Measurements from ENCODE around the gene LOXHD1.

The LOXHD1 gene

GRCh38 chr18:46437061-46437460 lies 220.0 kb downstream of the LOXHD1 start:
- no peak overlapping the region for H3K4me3 Mint-ChIP-seq
- H3K9me3 Mint-ChIP-seq = no peaks in the 10 kb centered on the region
- no peaks in the 10 kb centered on the region for H3K36me3 Mint-ChIP-seq (ENCODE audit: low read depth)
- ATAC-seq = no peak
- no peaks in the 10 kb centered on the region for H3K4me1 Mint-ChIP-seq
- no peak overlapping the region for H3K27ac Mint-ChIP-seq
- peaks cover 4% of the 10 kb centered on the region for H3K27me3 Mint-ChIP-seq
- DNase-seq = no peak

- ATAC-seq (no peak), DNase-seq (no peak)
- H3K9me3 Mint-ChIP-seq = no peaks in the 10 kb centered on the region
- no peaks in the 10 kb centered on the region for H3K4me1 Mint-ChIP-seq
- H3K4me3 Mint-ChIP-seq = no peak overlapping the region
- H3K27me3 Mint-ChIP-seq = peaks cover 4% of the 10 kb centered on the region
- H3K27ac Mint-ChIP-seq = no peak overlapping the region
- no peaks in the 10 kb centered on the region for H3K36me3 Mint-ChIP-seq (ENCODE audit: low read depth)
Measured at GRCh38 chr18:46436621-46437020, 220.4 kb downstream of the LOXHD1 start.

- Mint-ChIP-seq H3K4me1 (no peaks in the 10 kb centered on the region), H3K9me3 (no peaks in the 10 kb centered on the region), H3K4me3 (no peak overlapping the region), H3K27ac (no peak overlapping the region), H3K36me3 (ENCODE audit: low read depth) (no peaks in the 10 kb centered on the region), H3K27me3 (peaks cover 6% of the 10 kb centered on the region)
- ATAC-seq = no peak
- DNase-seq = no peak
Measured at GRCh38 chr18:46435031-46435430, 222.0 kb downstream of the LOXHD1 start.

DNA sequence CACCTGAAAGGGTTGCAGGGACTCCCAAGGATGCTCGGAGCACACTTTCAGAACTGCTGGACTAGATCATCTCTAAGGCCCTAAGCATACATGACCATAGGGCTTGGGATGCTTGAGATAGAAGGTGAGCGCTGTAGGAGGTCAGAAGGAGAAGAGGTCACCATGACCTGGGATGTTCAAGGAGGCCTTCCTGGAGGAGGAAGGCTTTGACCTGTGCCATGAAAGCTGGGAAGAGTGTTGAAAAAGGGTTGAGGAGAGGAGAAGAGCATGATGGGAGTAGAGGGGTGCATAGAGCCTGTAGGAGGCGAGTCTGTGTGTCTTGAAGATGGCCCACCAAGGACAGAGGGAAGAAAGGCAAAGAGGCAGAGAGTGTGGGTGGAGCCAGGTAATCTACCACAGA lies 222.4 kb downstream of the LOXHD1 start:
- H3K4me1 Mint-ChIP-seq = no peaks in the 10 kb centered on the region
- no peak overlapping the region for H3K4me3 Mint-ChIP-seq
- peaks cover 6% of the 10 kb centered on the region for H3K27me3 Mint-ChIP-seq
- H3K27ac Mint-ChIP-seq = no peak overlapping the region
- DNase-seq (no peak), ATAC-seq (no peak)
- H3K9me3 Mint-ChIP-seq = no peaks in the 10 kb centered on the region
- no peaks in the 10 kb centered on the region for H3K36me3 Mint-ChIP-seq (ENCODE audit: low read depth)

DNA sequence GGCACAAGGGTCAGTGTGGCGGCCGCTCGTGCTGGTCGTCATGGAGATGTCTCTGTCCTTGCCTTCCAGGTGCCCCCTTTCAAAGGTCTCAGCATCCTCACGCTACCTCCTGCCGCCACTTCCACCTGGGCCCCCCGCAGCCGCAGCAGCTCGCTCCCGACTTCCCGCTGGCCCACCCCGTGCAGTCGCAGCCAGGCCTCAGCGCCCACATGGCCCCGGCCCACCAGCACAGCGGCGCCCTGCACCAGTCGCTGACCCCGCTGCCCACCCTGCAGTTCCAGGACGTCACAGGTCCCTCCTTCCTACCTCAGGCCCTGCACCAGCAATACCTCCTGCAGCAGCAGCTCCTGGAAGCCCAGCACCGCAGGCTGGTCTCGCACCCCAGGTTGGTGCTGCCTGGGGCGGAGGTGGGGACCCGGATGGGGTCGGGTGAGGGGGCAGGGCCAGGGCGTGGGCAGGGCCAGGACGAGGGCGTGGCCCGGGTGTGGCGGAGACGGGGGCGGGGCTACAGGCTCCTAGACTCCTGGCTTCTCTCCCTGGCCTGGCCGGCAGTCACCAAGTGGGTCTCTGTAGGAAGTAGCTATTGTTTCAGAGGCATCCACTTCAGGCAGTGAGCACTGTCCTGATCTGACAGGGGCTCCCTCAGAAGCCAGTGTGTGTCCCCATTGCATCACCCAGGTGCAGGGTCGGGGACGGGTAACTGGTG lies 223.7 kb downstream of the LOXHD1 start:
- no peak overlapping the region for H3K27ac Mint-ChIP-seq
- ATAC-seq = no peak
- no peak for DNase-seq
- H3K4me3 Mint-ChIP-seq = no peak overlapping the region
- no peaks in the 10 kb centered on the region for H3K4me1 Mint-ChIP-seq
- no peaks in the 10 kb centered on the region for H3K36me3 Mint-ChIP-seq (ENCODE audit: low read depth)
- H3K9me3 Mint-ChIP-seq = no peaks in the 10 kb centered on the region
- H3K27me3 Mint-ChIP-seq = peaks cover 6% of the 10 kb centered on the region

DNA sequence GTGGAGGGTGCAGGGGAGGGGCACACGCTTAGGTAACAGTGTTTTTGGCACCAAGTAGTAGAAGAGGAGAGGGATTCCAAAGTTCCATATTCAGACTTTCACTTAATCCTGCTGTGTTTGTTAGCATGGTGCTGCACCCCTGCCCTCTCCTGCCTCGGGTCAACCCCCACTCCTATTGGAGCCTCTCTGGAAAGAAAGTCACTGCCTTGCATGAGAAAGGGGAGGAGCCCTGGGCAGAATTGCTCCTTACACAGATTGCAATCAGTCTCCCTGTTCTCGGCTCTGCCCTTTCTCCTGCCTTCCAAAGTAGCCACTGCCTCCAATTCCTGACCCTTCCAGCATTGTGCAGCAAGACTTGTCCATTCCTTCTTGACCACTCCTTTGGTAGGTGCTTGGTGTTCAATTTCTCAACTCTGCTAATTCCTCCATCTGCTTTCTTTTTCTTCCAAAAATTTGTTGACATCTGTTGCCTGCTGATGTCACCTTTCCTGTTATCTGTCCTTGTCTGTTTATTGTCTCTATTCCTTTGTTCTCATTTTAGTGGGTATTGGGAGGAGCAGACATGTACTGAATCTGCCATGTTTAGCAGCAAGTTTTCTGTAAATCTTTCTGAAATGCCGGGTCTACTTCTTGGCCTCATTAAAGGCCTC lies 225.4 kb downstream of the LOXHD1 start:
- Mint-ChIP-seq H3K27me3 (peaks cover 6% of the 10 kb centered on the region), H3K4me1 (no peaks in the 10 kb centered on the region), H3K4me3 (no peak overlapping the region), H3K27ac (no peak overlapping the region), H3K9me3 (no peaks in the 10 kb centered on the region), H3K36me3 (ENCODE audit: low read depth) (no peaks in the 10 kb centered on the region)
- ATAC-seq (no peak), DNase-seq (no peak)

- no peak for ATAC-seq
- H3K27ac Mint-ChIP-seq = no peak overlapping the region
- DNase-seq = no peak
- no peaks in the 10 kb centered on the region for H3K9me3 Mint-ChIP-seq
- peaks cover 5% of the 10 kb centered on the region for H3K27me3 Mint-ChIP-seq
- H3K4me1 Mint-ChIP-seq = no peaks in the 10 kb centered on the region
- H3K36me3 Mint-ChIP-seq (ENCODE audit: low read depth) = no peaks in the 10 kb centered on the region
- H3K4me3 Mint-ChIP-seq = no peak overlapping the region
Measured at GRCh38 chr18:46429649-46430224, 227.3 kb downstream of the LOXHD1 start.

GRCh38 chr18:46429130-46429529 lies 227.9 kb downstream of the LOXHD1 start:
- H3K27ac Mint-ChIP-seq = no peak overlapping the region
- no peak overlapping the region for H3K4me3 Mint-ChIP-seq
- DNase-seq (no peak), ATAC-seq (no peak)
- no peaks in the 10 kb centered on the region for H3K9me3 Mint-ChIP-seq
- H3K36me3 Mint-ChIP-seq (ENCODE audit: low read depth) = no peaks in the 10 kb centered on the region
- H3K4me1 Mint-ChIP-seq = no peaks in the 10 kb centered on the region
- peaks cover 3% of the 10 kb centered on the region for H3K27me3 Mint-ChIP-seq

DNA sequence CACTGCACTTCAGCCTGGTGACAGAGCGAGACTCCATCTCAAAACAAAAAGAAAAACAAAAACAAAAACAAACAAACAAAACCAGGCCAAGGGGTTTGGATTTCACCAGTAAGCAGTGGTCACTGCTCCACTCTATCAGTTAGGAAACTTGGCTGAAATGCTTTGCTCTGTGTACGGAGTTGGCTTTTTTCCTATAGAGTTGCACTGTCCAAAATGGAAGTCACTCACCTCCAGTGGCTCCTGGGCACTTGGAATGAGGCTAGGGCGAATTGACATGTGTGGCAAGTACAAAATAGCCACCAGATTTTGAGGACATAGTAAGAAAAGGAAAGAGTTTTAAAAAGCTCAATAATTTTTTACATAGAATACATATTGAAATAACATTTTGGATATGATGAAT lies 228.7 kb downstream of the LOXHD1 start:
- Mint-ChIP-seq H3K27ac (no peak overlapping the region), H3K36me3 (ENCODE audit: low read depth) (no peaks in the 10 kb centered on the region), H3K4me1 (no peaks in the 10 kb centered on the region), H3K27me3 (peaks cover 3% of the 10 kb centered on the region), H3K9me3 (no peaks in the 10 kb centered on the region), H3K4me3 (no peak overlapping the region)
- no peak for DNase-seq
- no peak for ATAC-seq

DNA sequence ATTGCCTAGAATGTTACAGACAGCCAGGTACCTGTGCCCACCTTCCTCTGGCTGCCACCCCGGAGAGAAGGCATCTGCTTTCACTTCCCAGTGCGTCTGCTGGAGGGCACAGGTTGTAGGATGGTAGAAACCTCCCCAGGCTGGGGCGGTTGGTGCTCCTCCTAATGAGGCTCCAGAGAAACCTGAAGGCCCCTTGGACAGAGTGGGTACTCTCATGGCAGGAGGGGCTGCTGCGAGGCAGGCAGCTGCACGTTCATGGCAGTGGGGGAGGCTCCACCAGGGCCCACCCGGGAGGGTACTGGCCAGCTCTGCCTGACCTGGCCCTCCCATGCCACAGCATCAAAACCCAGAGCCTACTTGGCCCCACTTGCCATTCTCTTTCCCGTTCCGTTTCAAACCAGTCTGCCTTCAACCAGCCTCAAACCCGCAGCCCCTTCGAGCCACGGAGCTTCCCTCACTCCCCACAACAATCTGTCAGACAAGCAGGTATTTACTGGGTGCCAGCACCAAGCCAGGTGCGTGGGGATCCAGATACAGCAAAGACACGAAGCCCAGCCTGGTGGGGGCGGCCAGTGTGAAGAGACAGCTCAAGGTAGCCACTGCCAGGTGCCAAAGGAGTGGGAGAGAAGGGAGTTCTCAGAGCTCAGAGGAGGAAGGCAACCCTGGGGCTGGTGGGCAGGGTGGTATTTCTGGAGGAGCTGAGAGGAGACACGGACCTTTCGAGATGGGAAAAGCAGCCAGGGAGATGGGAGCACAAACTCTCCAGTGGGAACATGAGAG lies 229.6 kb downstream of the LOXHD1 start:
- ATAC-seq = no peak
- H3K4me3 Mint-ChIP-seq = no peak overlapping the region
- no peaks in the 10 kb centered on the region for H3K9me3 Mint-ChIP-seq

More for the DNA sequence above, 229.6 kb downstream of the LOXHD1 start:
- no peak for DNase-seq
- no peaks in the 10 kb centered on the region for H3K36me3 Mint-ChIP-seq (ENCODE audit: low read depth)
- no peaks in the 10 kb centered on the region for H3K4me1 Mint-ChIP-seq
- no peak overlapping the region for H3K27ac Mint-ChIP-seq
- H3K27me3 Mint-ChIP-seq = peaks cover 3% of the 10 kb centered on the region

Data from activated naive CD8-positive, alpha-beta T cell treated with anti-CD3 and anti-CD28 coated beads, Interleukin-2, amount 50 U/mL, for 24 hours (primary cell).